ENCODE results near the gene PAK4.
"Not testable (repeated sequence)": the region's sequence is repeated elsewhere in the genome, so short reads cannot be mapped to it uniquely, and the experiment has no call there.

The PAK4 gene

GRCh38 chr19:39115105-39115847 lies 10.3 kb upstream of the PAK4 start:
- Histone ChIP-seq H3K36me3 (ENCODE audit: control insufficient read depth in 5 of 5, insufficient read depth in 5 of 5, low read length in 5 of 5) (no peaks in the 10 kb centered on the region), H3K9me3 (ENCODE audit: control insufficient read depth in 5 of 5, low read length in 5 of 5) (no peaks in the 10 kb centered on the region), H3K4me3 (ENCODE audit: low read depth in 1 of 5, low read length in 5 of 5) (no peak overlapping the region), H3K9ac (ENCODE audit: low read length in 5 of 5) (no peak overlapping the region), H3K27ac (ENCODE audit: low read depth, low read length) (no peak overlapping the region), H3K27me3 (ENCODE audit: control insufficient read depth in 5 of 5, insufficient read depth in 4 of 5, low read length in 5 of 5) (peaks cover 4 to 14% (median 12%) of the 10 kb centered on the region in 5 donors), H3K4me1 (ENCODE audit: control insufficient read depth in 5 of 5, insufficient read depth in 5 of 5, low read length in 5 of 5) (no peaks in the 10 kb centered on the region)

- H3K9ac ChIP-seq (ENCODE audit: low read length in 5 of 5); H3K4me1 ChIP-seq (ENCODE audit: control insufficient read depth in 5 of 5, insufficient read depth in 5 of 5, low read length in 5 of 5); H3K9me3 ChIP-seq (ENCODE audit: control insufficient read depth in 5 of 5, low read length in 5 of 5); H3K4me3 ChIP-seq (ENCODE audit: low read depth in 1 of 5, low read length in 5 of 5); H3K27ac ChIP-seq (ENCODE audit: low read depth, low read length); H3K36me3 ChIP-seq (ENCODE audit: control insufficient read depth in 5 of 5, insufficient read depth in 5 of 5, low read length in 5 of 5): not testable (repeated sequence)
- H3K27me3 ChIP-seq (ENCODE audit: control insufficient read depth in 5 of 5, insufficient read depth in 4 of 5, low read length in 5 of 5) = peaks cover under 1 to 11% (median 9%) of the 10 kb centered on the region in 5 donors
Observed at GRCh38 chr19:39117023-39117422, 8.6 kb upstream of the PAK4 start.

GRCh38 chr19:39119830-39120229 lies 5.8 kb upstream of the PAK4 start:
- Histone ChIP-seq H3K4me3 (ENCODE audit: low read depth in 1 of 5, low read length in 5 of 5) (no peak overlapping the region), H3K9ac (ENCODE audit: low read length in 5 of 5) (no peak overlapping the region), H3K27ac (ENCODE audit: low read depth, low read length) (no peak overlapping the region), H3K27me3 (ENCODE audit: control insufficient read depth in 5 of 5, insufficient read depth in 4 of 5, low read length in 5 of 5) (peaks cover 0 to 3% (median 0%) of the 10 kb centered on the region in 5 donors), H3K9me3 (ENCODE audit: control insufficient read depth in 5 of 5, low read length in 5 of 5) (no peaks in the 10 kb centered on the region), H3K4me1 (ENCODE audit: control insufficient read depth in 5 of 5, insufficient read depth in 5 of 5, low read length in 5 of 5) (peaks cover 0 to 8% (median 2%) of the 10 kb centered on the region in 5 donors), H3K36me3 (ENCODE audit: control insufficient read depth in 5 of 5, insufficient read depth in 5 of 5, low read length in 5 of 5) (no peaks in the 10 kb centered on the region)

GRCh38 chr19:39122934-39123731 lies 2.5 kb upstream of the PAK4 start:
- no peak overlapping the region for H3K4me3 ChIP-seq (ENCODE audit: low read depth in 1 of 5, low read length in 5 of 5)
- H3K9me3 ChIP-seq (ENCODE audit: control insufficient read depth in 5 of 5, low read length in 5 of 5) = no peaks in the 10 kb centered on the region
- no peak overlapping the region for H3K9ac ChIP-seq (ENCODE audit: low read length in 5 of 5)

GRCh38 chr19:39124136-39124764 lies 1.3 kb upstream of the PAK4 start:
- Histone ChIP-seq H3K9me3 (ENCODE audit: control insufficient read depth in 5 of 5, low read length in 5 of 5) (no peaks in the 10 kb centered on the region), H3K27ac (ENCODE audit: low read depth, low read length) (no peak overlapping the region), H3K36me3 (ENCODE audit: control insufficient read depth in 5 of 5, insufficient read depth in 5 of 5, low read length in 5 of 5) (no peaks in the 10 kb centered on the region), H3K9ac (ENCODE audit: low read length in 5 of 5) (no peak overlapping the region), H3K4me3 (ENCODE audit: low read depth in 1 of 5, low read length in 5 of 5) (no peak overlapping the region), H3K27me3 (ENCODE audit: control insufficient read depth in 5 of 5, insufficient read depth in 4 of 5, low read length in 5 of 5) (peaks cover 0 to 3% (median 0%) of the 10 kb centered on the region in 5 donors), H3K4me1 (ENCODE audit: control insufficient read depth in 5 of 5, insufficient read depth in 5 of 5, low read length in 5 of 5) (peaks cover 3 to 44% (median 34%) of the 10 kb centered on the region in 5 donors)

More at GRCh38 chr19:39122934-39123731, 2.5 kb upstream of the PAK4 start:
- Histone ChIP-seq H3K36me3 (ENCODE audit: control insufficient read depth in 5 of 5, insufficient read depth in 5 of 5, low read length in 5 of 5) (no peaks in the 10 kb centered on the region), H3K27ac (ENCODE audit: low read depth, low read length) (no peak overlapping the region), H3K4me1 (ENCODE audit: control insufficient read depth in 5 of 5, insufficient read depth in 5 of 5, low read length in 5 of 5) (peaks cover 3 to 34% (median 27%) of the 10 kb centered on the region in 5 donors), H3K27me3 (ENCODE audit: control insufficient read depth in 5 of 5, insufficient read depth in 4 of 5, low read length in 5 of 5) (peaks cover 0 to 3% (median 0%) of the 10 kb centered on the region in 5 donors)

- Histone ChIP-seq H3K9ac (ENCODE audit: low read length in 5 of 5) (peak overlapping the region in 3 of 5 donors; percentile 16 to 71 (median 51)), H3K4me3 (ENCODE audit: low read depth in 1 of 5, low read length in 5 of 5) (peak overlapping the region; percentile 58 to 89 (median 73)), H3K4me1 (ENCODE audit: control insufficient read depth in 5 of 5, insufficient read depth in 5 of 5, low read length in 5 of 5) (peaks cover 3 to 44% (median 34%) of the 10 kb centered on the region in 5 donors), H3K27me3 (ENCODE audit: control insufficient read depth in 5 of 5, insufficient read depth in 4 of 5, low read length in 5 of 5) (peaks cover 0 to 3% (median 0%) of the 10 kb centered on the region in 5 donors), H3K36me3 (ENCODE audit: control insufficient read depth in 5 of 5, insufficient read depth in 5 of 5, low read length in 5 of 5) (no peaks in the 10 kb centered on the region), H3K27ac (ENCODE audit: low read depth, low read length) (no peak overlapping the region), H3K9me3 (ENCODE audit: control insufficient read depth in 5 of 5, low read length in 5 of 5) (no peaks in the 10 kb centered on the region)
Observed at GRCh38 chr19:39125199-39125553, 410 bp upstream of the PAK4 start.

GRCh38 chr19:39126312-39127187 lies 964 bp downstream of the PAK4 start:
- peak overlapping the region; percentile 65 for H3K27ac ChIP-seq (ENCODE audit: low read depth, low read length)
- H3K27me3 ChIP-seq (ENCODE audit: control insufficient read depth in 5 of 5, insufficient read depth in 4 of 5, low read length in 5 of 5) = no peaks in the 10 kb centered on the region
- no peaks in the 10 kb centered on the region for H3K9me3 ChIP-seq (ENCODE audit: control insufficient read depth in 5 of 5, low read length in 5 of 5)
- H3K4me3 ChIP-seq (ENCODE audit: low read depth in 1 of 5, low read length in 5 of 5) = peak overlapping the region; percentile 58 to 92 (median 85)
- H3K36me3 ChIP-seq (ENCODE audit: control insufficient read depth in 5 of 5, insufficient read depth in 5 of 5, low read length in 5 of 5) = no peaks in the 10 kb centered on the region
- peaks cover 5 to 56% (median 47%) of the 10 kb centered on the region in 5 donors for H3K4me1 ChIP-seq (ENCODE audit: control insufficient read depth in 5 of 5, insufficient read depth in 5 of 5, low read length in 5 of 5)
- peak overlapping the region in 4 of 5 donors; percentile 61 to 84 (median 71) for H3K9ac ChIP-seq (ENCODE audit: low read length in 5 of 5)

GRCh38 chr19:39127812-39128515 lies 2.4 kb downstream of the PAK4 start:
- no peak overlapping the region for H3K9ac ChIP-seq (ENCODE audit: low read length in 5 of 5)
- peaks cover 9 to 67% (median 51%) of the 10 kb centered on the region in 5 donors for H3K4me1 ChIP-seq (ENCODE audit: control insufficient read depth in 5 of 5, insufficient read depth in 5 of 5, low read length in 5 of 5)
- H3K27me3 ChIP-seq (ENCODE audit: control insufficient read depth in 5 of 5, insufficient read depth in 4 of 5, low read length in 5 of 5) = no peaks in the 10 kb centered on the region
- H3K4me3 ChIP-seq (ENCODE audit: low read depth in 1 of 5, low read length in 5 of 5) = no peak overlapping the region
- H3K9me3 ChIP-seq (ENCODE audit: control insufficient read depth in 5 of 5, low read length in 5 of 5) = no peaks in the 10 kb centered on the region
- no peaks in the 10 kb centered on the region for H3K36me3 ChIP-seq (ENCODE audit: control insufficient read depth in 5 of 5, insufficient read depth in 5 of 5, low read length in 5 of 5)
- H3K27ac ChIP-seq (ENCODE audit: low read depth, low read length) = no peak overlapping the region

- H3K27ac ChIP-seq (ENCODE audit: low read depth, low read length) = no peak overlapping the region
- no peaks in the 10 kb centered on the region for H3K9me3 ChIP-seq (ENCODE audit: control insufficient read depth in 5 of 5, low read length in 5 of 5)
- H3K9ac ChIP-seq (ENCODE audit: low read length in 5 of 5) = no peak overlapping the region
- H3K36me3 ChIP-seq (ENCODE audit: control insufficient read depth in 5 of 5, insufficient read depth in 5 of 5, low read length in 5 of 5) = no peaks in the 10 kb centered on the region
- H3K4me1 ChIP-seq (ENCODE audit: control insufficient read depth in 5 of 5, insufficient read depth in 5 of 5, low read length in 5 of 5) = peaks cover 9 to 71% (median 55%) of the 10 kb centered on the region in 5 donors
- no peaks in the 10 kb centered on the region for H3K27me3 ChIP-seq (ENCODE audit: control insufficient read depth in 5 of 5, insufficient read depth in 4 of 5, low read length in 5 of 5)
- H3K4me3 ChIP-seq (ENCODE audit: low read depth in 1 of 5, low read length in 5 of 5) = no peak overlapping the region
Observed at GRCh38 chr19:39128516-39129079, 3.0 kb downstream of the PAK4 start.

Measured in subcutaneous abdominal adipose tissue (tissue), 5 donors.